ENCODE data around the gene BCL7A. TPM values are rescaled to one million over a fixed set of nuclear protein-coding genes. Genes with fewer than 3 reads are reported as not detected.
A peak's percentile ranks its signal among the peaks of the same experiment; 100 is the strongest.

BCL7A gene
- total RNA-seq, 1 experiment from 2014 or later, result 18.2 TPM

- Histone ChIP-seq H3K27me3 (ENCODE audit: insufficient read depth, low read length) (no peaks in the 10 kb centered on the region), H2AK5ac (ENCODE audit: insufficient read length, low read length) (no peak overlapping the region), H3K9me3 (ENCODE audit: control insufficient read depth, low read depth, low read length) (no peaks in the 10 kb centered on the region), H4K20me1 (ENCODE audit: control insufficient read depth, insufficient read depth, insufficient read length) (no peaks in the 10 kb centered on the region), H3K79me2 (ENCODE audit: insufficient read depth, low read length) (no peaks in the 10 kb centered on the region), H3K23me2 (ENCODE audit: insufficient read length, low read depth, low read length, poor library complexity, severe bottlenecking) (peaks cover 2% of the 10 kb centered on the region), H3T11ph (ENCODE audit: low read length) (no peak overlapping the region), H3K9ac (ENCODE audit: extremely low read depth, insufficient read length, low read length) (no peak overlapping the region), H3K4me1 (ENCODE audit: insufficient read depth, low read length) (no peaks in the 10 kb centered on the region), H2BK12ac (ENCODE audit: insufficient read length, low read depth, low read length) (no peak overlapping the region), H3K56ac (ENCODE audit: insufficient read length, low read depth, low read length) (no peak overlapping the region), H3K14ac (ENCODE audit: insufficient read depth, low read length) (no peak overlapping the region), H2BK15ac (ENCODE audit: low read depth, low read length) (no peak overlapping the region), H4K5ac (ENCODE audit: insufficient read length, low read depth, low read length) (no peak overlapping the region), H3K27ac (ENCODE audit: insufficient read length, low read depth, low read length) (no peak overlapping the region), H2AFZ (ENCODE audit: low read length) (no peak overlapping the region), H3K79me1 (ENCODE audit: insufficient read depth, low read depth, low read length, poor library complexity, severe bottlenecking) (no peaks in the 10 kb centered on the region), H2BK20ac (ENCODE audit: low read depth, low read length, poor library complexity, severe bottlenecking) (no peak overlapping the region), H4K91ac (ENCODE audit: insufficient read length, low read depth, low read length) (no peak overlapping the region), H3K23ac (ENCODE audit: insufficient read length, low read depth, low read length) (no peak overlapping the region), H2BK120ac (ENCODE audit: low read depth, low read length, poor library complexity, severe bottlenecking) (no peak overlapping the region), H2BK5ac (ENCODE audit: insufficient read length, low read length) (no peak overlapping the region), H3K4ac (ENCODE audit: low read depth, low read length) (no peak overlapping the region), H4K8ac (replicated peaks; ENCODE audit: insufficient read length, low read depth, low read length) (no peak overlapping the region), H3K4me2 (ENCODE audit: insufficient read depth, insufficient read length, low read length) (no peak overlapping the region), H3K18ac (ENCODE audit: insufficient read length, low read depth, low read length) (no peak overlapping the region)
- no CpG with 5 or more reads among the region's 21 CpGs for WGBS (ENCODE audit: extremely low coverage, insufficient read length, low lambda C conversion rate)
- DNase-seq, result no peak
- Mint-ChIP-seq H3K36me3 (ENCODE audit: insufficient read depth in 1 of 3, low read depth in 3 of 3) (no peaks in the 10 kb centered on the region), H3K4me1 (peaks cover 0 to 5% of the 10 kb centered on the region in 2 experiments; a peak in 2 of 4 replicates), H3K4me3 (no peak overlapping the region), H3K27me3 (ENCODE audit: low read depth) (no peaks in the 10 kb centered on the region), H3K27ac (peak overlapping the region in 1 of 3 experiments; percentile 65; a peak in 1 of 7 replicates), H3K9me3 (peaks cover 3 to 5% of the 10 kb centered on the region in 2 experiments; a peak in 2 of 5 replicates)
- TF ChIP-seq CTCF (conservative IDR thresholded peaks at IDR 0.05), result no peak
These were observed 29.4 kb upstream of the BCL7A start for GRCh38 chr12:121992059-121992879.

All from H9 (cell line).